ENCODE measurements around the gene RBMXL2. TPM values are rescaled to one million over a fixed set of nuclear protein-coding genes. Genes with fewer than 3 reads are reported as not detected.

Gene RBMXL2
- polyA plus RNA-seq, 1 of the 3 experiments (the other 2 are of a cell fraction) = not detected

GRCh38 chr11:7081441-7081840, 7.4 kb upstream of the RBMXL2 start:
- 0% methylated on average over 1 of the region's 1 CpG for WGBS (ENCODE audit: low lambda C conversion rate)
- Histone ChIP-seq H3K9me3 (no peaks in the 10 kb centered on the region), H3F3A (replicated peaks; ENCODE audit: insufficient read depth) (no peaks in the 10 kb centered on the region), H3K27ac (ENCODE audit: low read depth in 2 of 2, low read length in 1 of 2) (no peak overlapping the region), H3K9me2 (no peaks in the 10 kb centered on the region), H4K20me1 (ENCODE audit: insufficient read depth) (no peaks in the 10 kb centered on the region), H3K36me3 (replicated peaks in 1 of 2; ENCODE audit: control insufficient read depth in 1 of 2, insufficient read depth in 2 of 2, low read length in 1 of 2) (no peaks in the 10 kb centered on the region), H3K27me3 (ENCODE audit: insufficient read depth) (no peaks in the 10 kb centered on the region), H3K4me2 (no peak overlapping the region), H3K9ac (no peak overlapping the region), H3K4me3 (ENCODE audit: low read depth in 2 of 2, low read length in 1 of 2) (no peak overlapping the region), H3K4me1 (ENCODE audit: control insufficient read depth in 1 of 2, insufficient read depth in 2 of 2, low read depth in 1 of 2, low read length in 1 of 2) (no peaks in the 10 kb centered on the region), H2AFZ (ENCODE audit: low read depth) (no peak overlapping the region), H3K79me2 (ENCODE audit: insufficient read depth) (no peaks in the 10 kb centered on the region)
- TF ChIP-seq ZBTB33 (IDR thresholded peaks at IDR 0.05; ENCODE audit: borderline replicate concordance, low read depth) (no peak), MEF2A (IDR thresholded peaks at IDR 0.05; ENCODE audit: borderline replicate concordance, low read depth) (no peak), CTCF (IDR thresholded peaks at IDR 0.05) (no peak), RXRA (IDR thresholded peaks at IDR 0.05; ENCODE audit: borderline replicate concordance, low read depth) (no peak), IRF3 (IDR thresholded peaks at IDR 0.05; ENCODE audit: low read depth, low read length) (no peak)
- ChIA-PET CTCF (no interaction called here), POLR2A (no interaction called here)
- DNase-seq = no peak

- TF ChIP-seq USF2 (IDR thresholded peaks at IDR 0.05; ENCODE audit: borderline replicate concordance, low read depth, low read length) (no peak), GATA2 (CRISPR knock-in tag; IDR thresholded peaks at IDR 0.05) (no peak), JUND (IDR thresholded peaks at IDR 0.05) (no peak), MAX (IDR thresholded peaks at IDR 0.05; ENCODE audit: low read depth) (no peak), EZH2phosphoT487 (IDR thresholded peaks at IDR 0.05; ENCODE audit: borderline replicate concordance, low read depth) (no peak), NFIC (IDR thresholded peaks at IDR 0.05; ENCODE audit: borderline replicate concordance) (no peak), ELF1 (IDR thresholded peaks at IDR 0.05) (no peak), IRF3 (IDR thresholded peaks at IDR 0.05; ENCODE audit: low read depth, low read length) (no peak)
- CTCF ChIA-PET = interaction anchor here (2.1 kb wide), 1 partner anchor 605 kb away, joined by 6 read pairs; no protein-coding TSS in a partner anchor
Measured at GRCh38 chr11:7089328-7090251, 792 bp downstream of the RBMXL2 start.

More at GRCh38 chr11:7089328-7090251, 792 bp downstream of the RBMXL2 start:
- WGBS (ENCODE audit: low lambda C conversion rate) = 82% methylated on average over 34 of the region's 111 CpGs
- no peaks in the 10 kb centered on the region for H3K27me3 ChIP-seq (ENCODE audit: insufficient read depth)
- no peak overlapping the region for H3K4me2 ChIP-seq
- no peaks in the 10 kb centered on the region for H3K36me3 ChIP-seq (replicated peaks in 1 of 2; ENCODE audit: control insufficient read depth in 1 of 2, insufficient read depth in 2 of 2, low read length in 1 of 2)
- H2AFZ ChIP-seq (ENCODE audit: low read depth) = no peak overlapping the region
- H3K9me3 ChIP-seq = no peaks in the 10 kb centered on the region
- POLR2A ChIA-PET = no interaction called here
- H4K20me1 ChIP-seq (ENCODE audit: insufficient read depth) = no peaks in the 10 kb centered on the region
- H3K9ac ChIP-seq = no peak overlapping the region
- no peaks in the 10 kb centered on the region for H3F3A ChIP-seq (replicated peaks; ENCODE audit: insufficient read depth)
- H3K9me2 ChIP-seq = no peaks in the 10 kb centered on the region
- no peaks in the 10 kb centered on the region for H3K79me2 ChIP-seq (ENCODE audit: insufficient read depth)
- H3K27ac ChIP-seq (ENCODE audit: low read depth in 2 of 2, low read length in 1 of 2) = no peak overlapping the region
- H3K4me3 ChIP-seq (ENCODE audit: low read depth in 2 of 2, low read length in 1 of 2) = no peak overlapping the region
- no peaks in the 10 kb centered on the region for H3K4me1 ChIP-seq (ENCODE audit: control insufficient read depth in 1 of 2, insufficient read depth in 2 of 2, low read depth in 1 of 2, low read length in 1 of 2)
- DNase-seq = peak; percentile 11

All from SK-N-SH (cell line).